Endothelial cell of umbilical vein (primary cell): ENCODE results near the gene MEI1. TPM values are rescaled to one million over a fixed set of nuclear protein-coding genes. Genes with fewer than 3 reads are reported as not detected.

Experiments
- BruUV-seq: library from RNA; stranded (reverse); fragments of 400-500 nt; replicated peaks from 2 replicates; lab custom pipeline; 2021; lab: Mats Ljungman, UMichigan
- CTCF ChIA-PET: fragments of 300-600, 350-600 bp; sonication (Branson Sonifier 250); formaldehyde crosslinking; loops from one replicate; lab custom pipeline; 2021; ENCODE audit warnings: antibody characterized with exemption, inconsistent platforms; lab: Charles Lee
- POLR2A ChIA-PET: fragments of 300-600, 350-600 bp; sonication (Branson Sonifier 250); formaldehyde crosslinking; loops from one replicate; lab custom pipeline; 2021; ENCODE audit warnings: antibody characterized with exemption, inconsistent platforms; lab: Charles Lee
- DNase-seq: peaks from one replicate; pipeline ENCODE4 v3.0.0-alpha.2; 2011; ENCODE audit warnings: low read depth, low spot score
- FAIRE-seq: peaks from 2 replicates; lab custom pipeline; 2011; peaks lifted over from hg19 to GRCh38; lab: Jason Lieb, UNC
- H2AFZ ChIP-seq: 2 replicates; pipeline ENCODE4 v1.6.0; 2012; ENCODE audit warnings: low read depth, low read length, control low read depth, inconsistent platforms
- H3K27ac ChIP-seq: 2 replicates; pipeline ENCODE4 v1.5.1; 2011; ENCODE audit warnings: low read depth, mild to moderate bottlenecking, control low read depth, low read length, moderate library complexity; ENCODE audit not compliant: insufficient read depth
- H3K27me3 ChIP-seq, 2 experiments: 2 replicates each; pipeline versions ENCODE4 v1.6.0 to v1.6.1; 2011; ENCODE audit warnings: low read length in 2 of 2, mixed read lengths in 1 of 2; ENCODE audit not compliant: control insufficient read depth in 2 of 2, insufficient read depth in 2 of 2
- H3K36me3 ChIP-seq, 2 experiments: 2 replicates in 1 of 2; 3 replicates in 1 of 2; pipeline ENCODE4 v1.5.1; 2011; ENCODE audit warnings: low read length in 2 of 2, mild to moderate bottlenecking in 1 of 2, moderate library complexity in 1 of 2; ENCODE audit not compliant: control insufficient read depth in 2 of 2, insufficient read depth in 2 of 2; ENCODE audit errors: extremely low read depth in 1 of 2
- H3K4me1 ChIP-seq: 3 replicates; pipeline ENCODE4 v1.5.1; 2011; ENCODE audit warnings: mild to moderate bottlenecking, low read length; ENCODE audit not compliant: control insufficient read depth, insufficient read depth; ENCODE audit errors: extremely low read depth
- H3K4me2 ChIP-seq: 2 replicates; pipeline ENCODE4 v1.6.1; 2011; ENCODE audit warnings: low read length, control low read depth, mixed read lengths; ENCODE audit not compliant: insufficient read depth
- H3K4me3 ChIP-seq, 3 experiments: fragments of 200-600 bp in 1 of 3; sonication (generic), shearing (Covaris generic) in 1 of 3; replicated peaks in 1 of 3; 2 replicates each; pipeline ENCODE4 v1.5.1; 2011 to 2016; ENCODE audit warnings: control low read depth in 3 of 3, low read length in 3 of 3, mild to moderate bottlenecking in 2 of 3, inconsistent platforms in 1 of 3, low read depth in 1 of 3, moderate library complexity in 1 of 3; ENCODE audit not compliant: insufficient read depth in 1 of 3
- H3K79me2 ChIP-seq: 2 replicates; pipeline ENCODE4 v1.6.0; 2012; ENCODE audit warnings: low read length, inconsistent platforms; ENCODE audit not compliant: control insufficient read depth, insufficient read depth
- H3K9ac ChIP-seq: replicated peaks from 2 replicates; pipeline ENCODE3; 2011; ENCODE audit warnings: low read length, control low read depth; ENCODE audit not compliant: insufficient read depth; ENCODE audit errors: extremely low read depth
- H3K9me1 ChIP-seq: replicated peaks from 3 replicates; pipeline ENCODE4 v1.6.0; 2011; ENCODE audit warnings: mild to moderate bottlenecking, low read length; ENCODE audit not compliant: control insufficient read depth, insufficient read depth; ENCODE audit errors: extremely low read depth
- H3K9me3 ChIP-seq: replicated peaks from 2 replicates; pipeline ENCODE4 v1.5.1; 2012; ENCODE audit warnings: low read length, inconsistent platforms; ENCODE audit not compliant: control insufficient read depth, insufficient read depth
- H4K20me1 ChIP-seq: replicated peaks from 2 replicates; pipeline ENCODE3; 2011; ENCODE audit warnings: mild to moderate bottlenecking, low read length; ENCODE audit not compliant: control insufficient read depth, insufficient read depth; ENCODE audit errors: extremely low read depth
- CTCF ChIP-seq, 2 donors: IDR thresholded peaks; 1 replicate in 1 of 2; 2 replicates in 1 of 2; pipeline ENCODE4 v1.5.1; 2011; ENCODE audit warnings: low read length in 2 of 2, mild to moderate bottlenecking in 2 of 2, moderate library complexity in 2 of 2, control low read depth in 1 of 2, inconsistent platforms in 1 of 2, low read depth in 1 of 2; ENCODE audit not compliant: insufficient read depth in 1 of 2; ENCODE audit errors: extremely low read depth in 1 of 2
- EZH2 ChIP-seq: IDR thresholded peaks from 2 replicates; pipeline ENCODE4 v1.6.1; 2012; ENCODE audit warnings: borderline replicate concordance, low read depth, mild to moderate bottlenecking, moderate library complexity, low read length, inconsistent platforms; ENCODE audit not compliant: severe bottlenecking
- FOS ChIP-seq: IDR thresholded peaks from 2 replicates; pipeline ENCODE4 v1.6.1; 2011; ENCODE audit warnings: mild to moderate bottlenecking, low read length, moderate library complexity, borderline replicate concordance; ENCODE audit not compliant: insufficient read depth
- GATA2 ChIP-seq: IDR thresholded peaks from 2 replicates; pipeline ENCODE4 v1.7.0; 2011; ENCODE audit warnings: low read depth, mild to moderate bottlenecking, moderate library complexity, mixed read lengths, low read length; ENCODE audit not compliant: insufficient read length, insufficient read depth
- JUN ChIP-seq: IDR thresholded peaks from 2 replicates; pipeline ENCODE4 v1.6.1; 2011; ENCODE audit warnings: borderline replicate concordance, low read depth; ENCODE audit not compliant: insufficient read length, insufficient read depth
- MAX ChIP-seq: IDR thresholded peaks from 2 replicates; pipeline ENCODE4 v1.6.1; 2011; ENCODE audit not compliant: insufficient read depth, insufficient read length
- MYC ChIP-seq: IDR thresholded peaks from one replicate; pipeline ENCODE4 v1.6.1; 2011; ENCODE audit warnings: mild to moderate bottlenecking, low read depth, low read length
- POLR2A ChIP-seq: IDR thresholded peaks from 2 replicates; pipeline ENCODE4 v1.6.1; 2012; ENCODE audit warnings: low read depth, mild to moderate bottlenecking, control low read depth, low read length
- POLR2AphosphoS5 ChIP-seq: IDR thresholded peaks from 2 replicates; pipeline ENCODE4 v1.6.1; 2012; ENCODE audit warnings: low read depth, mild to moderate bottlenecking, control low read depth, low read length, moderate library complexity; ENCODE audit not compliant: insufficient read depth
- dilution Hi-C: fragments of 300-500 bp; cut with MboI; formaldehyde crosslinking; loops from one replicate; pipeline ENCODE4 v1.15.0; 2019; ENCODE audit warnings: low sequenced_read_pairs; ENCODE audit not compliant: extremely low pct_ligation_motif_present
- intact Hi-C: fragments of 100-400 bp; cut with micrococcal nuclease; formaldehyde crosslinking; loops from one replicate; pipeline ENCODE4 v1.10.0; 2022
- polyA plus RNA-seq, 4 experiments: library from polyadenylated mRNA; depleted of rRNA in 3 of 4; stranded (reverse) in 3 of 4; unstranded in 1 of 4; fragments of >200 nt; gene quantifications; 2 replicates each; pipeline versions ENCODE4 v1.2.1 to v1.2.3, GENCODE V29; 2011 to 2012; ENCODE audit warnings: missing spikeins in 1 of 4
- total RNA-seq: library from RNA; stranded (reverse); gene quantifications from 2 replicates; pipeline ENCODE4 v1.2.3, GENCODE V29; 2021

The MEI1 gene
- total and polyA plus RNA-seq, 2 donors (not counting 3 experiments of a cell fraction or from before 2014, with no cell fraction given), result 1.5 to 1.9 TPM

GRCh38 chr22:41777749-41778425, 78.6 kb downstream of the MEI1 start:
- Histone ChIP-seq H3K4me1 (peaks cover 10% of the 10 kb centered on the region), H3K79me2 (no peaks in the 10 kb centered on the region), H3K4me2 (no peak overlapping the region), H3K27me3 (no peaks in the 10 kb centered on the region), H2AFZ (no peak overlapping the region), H3K36me3 (no peaks in the 10 kb centered on the region), H3K4me3 (no peak overlapping the region), H3K9me1 (no peaks in the 10 kb centered on the region), H3K9me3 (no peaks in the 10 kb centered on the region), H3K9ac (no peak overlapping the region), H4K20me1 (no peaks in the 10 kb centered on the region), H3K27ac (no peak overlapping the region)
- FAIRE-seq (no peak), DNase-seq (no peak)
- POLR2A ChIA-PET, result no interaction called here
- dilution Hi-C loops (no loop called here), intact Hi-C loops (no loop called here)
- TF ChIP-seq POLR2AphosphoS5 (no peak), MAX (no peak), GATA2 (no peak), EZH2 (no peak), CTCF (IDR thresholded peaks at IDR 0.05; ENCODE audit: extremely low read depth in 1 of 2, insufficient read depth in 1 of 2, low read depth in 1 of 2, low read length in 2 of 2) (no peak), JUN (no peak), MYC (no peak), POLR2A (no peak), FOS (no peak)
- BruUV-seq, result no TSS peak
- CTCF ChIA-PET, result interaction anchor here (2.5 kb wide), 1 partner anchor 32 kb away, joined by 13 read pairs; no protein-coding TSS in a partner anchor
